Measurements from ENCODE around the gene TBC1D22A. TPM values are rescaled to one million over a fixed set of nuclear protein-coding genes. Genes with fewer than 3 reads are reported as not detected.

TBC1D22A gene
- total and polyA plus RNA-seq, 10 of the 15 experiments (the other 5 are each of a cell fraction or from before 2014, with no cell fraction given), result 0.63 to 44.7 (median 27.4) TPM

GRCh38 chr22:46916886-46917770, 154.7 kb downstream of the TBC1D22A start:
- TF ChIP-seq SMC3 (IDR thresholded peaks at IDR 0.05; ENCODE audit: borderline replicate concordance, low read length), result no peak
- TF ChIP-seq POLR2A (IDR thresholded peaks at IDR 0.05; ENCODE audit: low read depth, low read length), result peak; percentile 27
- no peaks in the 10 kb centered on the region; the same call in 2 of the 3 replicates for H3K9me3 ChIP-seq (replicated peaks; ENCODE audit: control insufficient read depth, insufficient read depth, low read length)
- no peak overlapping the region for H3K9ac ChIP-seq (ENCODE audit: control insufficient read depth, insufficient read depth, low read length)
- SMC1A ChIA-PET (ENCODE audit: uncharacterized antibody, unreplicated experiment), result no interaction called here
- DNase-seq (ENCODE audit: low read depth, low spot score) (no peak), ATAC-seq (no peak), FAIRE-seq (no peak)
- no peaks in the 10 kb centered on the region; the same call in 1 of the 2 replicates for H4K20me1 ChIP-seq (ENCODE audit: control insufficient read depth, insufficient read depth)
- in situ Hi-C loops (cut with MboI) (no loop called here), intact Hi-C loops (cut with micrococcal nuclease; ENCODE audit: unreplicated experiment) (no loop called here)
- POLR2A ChIA-PET, result no interaction called here
- no peak overlapping the region for H3K4me2 ChIP-seq (ENCODE audit: control insufficient read depth, insufficient read depth)
- no TSS peak for BruUV-seq (replicated peaks)
- CTCF ChIA-PET, result no interaction called here
- 97% methylated on average over 23 of the region's 23 CpGs for WGBS (ENCODE audit: insufficient coverage, insufficient replicate concordance, low lambda C conversion rate, missing lambda C conversion rate)
- RAD21 ChIA-PET (ENCODE audit: unreplicated experiment), result no interaction called here
- peaks cover 17 to 39% of the 10 kb centered on the region in 2 experiments for H3K36me3 ChIP-seq (ENCODE audit: control insufficient read depth in 2 of 2, insufficient read depth in 2 of 2, low read length in 1 of 2)
- no peaks in the 10 kb centered on the region for H3K4me1 ChIP-seq (ENCODE audit: control insufficient read depth, insufficient read depth, low read length)
- no peaks in the 10 kb centered on the region for H3K79me2 ChIP-seq (ENCODE audit: control insufficient read depth, insufficient read depth, low read length)
- no peak overlapping the region for H3K27ac ChIP-seq (ENCODE audit: control insufficient read depth, insufficient read depth)
- H3K27me3 ChIP-seq (replicated peaks in 1 of 2; ENCODE audit: control insufficient read depth in 2 of 2, insufficient read depth in 2 of 2, low read length in 1 of 2), result no peaks in the 10 kb centered on the region
- no peak overlapping the region for H2AFZ ChIP-seq (ENCODE audit: control insufficient read depth, low read depth, low read length)
- H3K4me3 ChIP-seq, result no peak overlapping the region

- Histone ChIP-seq H4K20me1 (ENCODE audit: control insufficient read depth, insufficient read depth) (no peaks in the 10 kb centered on the region; the same call in 1 of the 2 replicates), H3K4me1 (ENCODE audit: control insufficient read depth, insufficient read depth, low read length) (no peaks in the 10 kb centered on the region), H2AFZ (ENCODE audit: control insufficient read depth, low read depth, low read length) (no peak overlapping the region), H3K4me3 (no peak overlapping the region), H3K27ac (ENCODE audit: control insufficient read depth, insufficient read depth) (no peak overlapping the region), H3K27me3 (replicated peaks in 1 of 2; ENCODE audit: control insufficient read depth in 2 of 2, insufficient read depth in 2 of 2, low read length in 1 of 2) (no peaks in the 10 kb centered on the region), H3K36me3 (ENCODE audit: control insufficient read depth in 2 of 2, insufficient read depth in 2 of 2, low read length in 1 of 2) (peaks cover 15 to 38% of the 10 kb centered on the region in 2 experiments), H3K79me2 (ENCODE audit: control insufficient read depth, insufficient read depth, low read length) (no peaks in the 10 kb centered on the region), H3K9me3 (replicated peaks; ENCODE audit: control insufficient read depth, insufficient read depth, low read length) (no peaks in the 10 kb centered on the region; the same call in 2 of the 3 replicates), H3K9ac (ENCODE audit: control insufficient read depth, insufficient read depth, low read length) (no peak overlapping the region), H3K4me2 (ENCODE audit: control insufficient read depth, insufficient read depth) (no peak overlapping the region)
- intact Hi-C loops (cut with micrococcal nuclease; ENCODE audit: unreplicated experiment), result no loop called here
- ChIA-PET RAD21 (ENCODE audit: unreplicated experiment) (no interaction called here), POLR2A (no interaction called here), CTCF (no interaction called here), SMC1A (ENCODE audit: uncharacterized antibody, unreplicated experiment) (no interaction called here)
- no peak for FAIRE-seq
- no peak for DNase-seq (ENCODE audit: low read depth, low spot score)
- in situ Hi-C loops (cut with MboI), result no loop called here
- BruUV-seq (replicated peaks), result no TSS peak
- ATAC-seq, result no peak
- 99% methylated on average over 11 of the region's 11 CpGs for WGBS (ENCODE audit: insufficient coverage, insufficient replicate concordance, low lambda C conversion rate, missing lambda C conversion rate)
- TF ChIP-seq SMAD1 (IDR thresholded peaks at IDR 0.05; ENCODE audit: low read depth, partially characterized antibody), result no peak
- no peak for TF ChIP-seq RBBP5 (conservative IDR thresholded peaks at IDR 0.05)
- no peak for TF ChIP-seq SREBF1 (IDR thresholded peaks at IDR 0.05; ENCODE audit: low read length)
- TF ChIP-seq CHD2 (IDR thresholded peaks at IDR 0.05; ENCODE audit: borderline replicate concordance, low read depth, low read length), result no peak
- no peak for TF ChIP-seq SMC3 (IDR thresholded peaks at IDR 0.05; ENCODE audit: borderline replicate concordance, low read length)
- TF ChIP-seq SKIL (IDR thresholded peaks at IDR 0.05; ENCODE audit: low read depth, poor library complexity, severe bottlenecking), result no peak
- TF ChIP-seq, protein P1, sequence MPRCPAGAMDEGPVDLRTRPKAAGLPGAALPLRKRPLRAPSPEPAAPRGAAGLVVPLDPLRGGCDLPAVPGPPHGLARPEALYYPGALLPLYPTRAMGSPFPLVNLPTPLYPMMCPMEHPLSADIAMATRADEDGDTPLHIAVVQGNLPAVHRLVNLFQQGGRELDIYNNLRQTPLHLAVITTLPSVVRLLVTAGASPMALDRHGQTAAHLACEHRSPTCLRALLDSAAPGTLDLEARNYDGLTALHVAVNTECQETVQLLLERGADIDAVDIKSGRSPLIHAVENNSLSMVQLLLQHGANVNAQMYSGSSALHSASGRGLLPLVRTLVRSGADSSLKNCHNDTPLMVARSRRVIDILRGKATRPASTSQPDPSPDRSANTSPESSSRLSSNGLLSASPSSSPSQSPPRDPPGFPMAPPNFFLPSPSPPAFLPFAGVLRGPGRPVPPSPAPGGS (IDR thresholded peaks at IDR 0.05; ENCODE audit: borderline replicate concordance, insufficient read depth, low read depth, low read length, poor library complexity, severe bottlenecking), result no peak
- no peak for TF ChIP-seq SUZ12 (IDR thresholded peaks at IDR 0.05; ENCODE audit: unreplicated experiment)
- no peak for TF ChIP-seq ZNF207 (IDR thresholded peaks at IDR 0.05; ENCODE audit: borderline replicate concordance)
- TF ChIP-seq EZH2 (IDR thresholded peaks at IDR 0.05; ENCODE audit: borderline replicate concordance, control insufficient read depth, low read depth, low read length), result no peak
- TF ChIP-seq HCFC1 (IDR thresholded peaks at IDR 0.05; ENCODE audit: low read length), result no peak
Observed at GRCh38 chr22:46917771-46918101, 155.3 kb downstream of the TBC1D22A start.

Data from GM12878 (cell line).